Measurements from ENCODE around the gene SEMA7A.

SEMA7A gene

GRCh38 chr15:74378848-74379247 lies 54.9 kb downstream of the SEMA7A start:
- TF ChIP-seq CTCF (conservative IDR thresholded peaks at IDR 0.05), result no peak
- TF ChIP-seq ZFX (IDR thresholded peaks at IDR 0.05), result no peak
- H3K27ac ChIP-seq, result no peak overlapping the region

- TF ChIP-seq ZFX (IDR thresholded peaks at IDR 0.05) (no peak), CTCF (conservative IDR thresholded peaks at IDR 0.05) (no peak)
- H3K27ac ChIP-seq, result no peak overlapping the region
These were observed 55.7 kb downstream of the SEMA7A start for GRCh38 chr15:74377831-74378766.

- no peak overlapping the region for H3K27ac ChIP-seq
- no peak for TF ChIP-seq ZFX (IDR thresholded peaks at IDR 0.05)
- no peak for TF ChIP-seq CTCF (conservative IDR thresholded peaks at IDR 0.05)
These were observed 56.8 kb downstream of the SEMA7A start for GRCh38 chr15:74376825-74377581.

GRCh38 chr15:74376226-74376625 lies 57.5 kb downstream of the SEMA7A start:
- TF ChIP-seq CTCF (conservative IDR thresholded peaks at IDR 0.05) (no peak), ZFX (IDR thresholded peaks at IDR 0.05) (no peak)
- no peak overlapping the region for H3K27ac ChIP-seq

- H3K27ac ChIP-seq, result no peak overlapping the region
- peak; percentile 95 for TF ChIP-seq CTCF (conservative IDR thresholded peaks at IDR 0.05)
- no peak for TF ChIP-seq ZFX (IDR thresholded peaks at IDR 0.05)
These were observed 58.5 kb downstream of the SEMA7A start for GRCh38 chr15:74375303-74375693.

- TF ChIP-seq ZFX (IDR thresholded peaks at IDR 0.05), result no peak
- no peak for TF ChIP-seq CTCF (conservative IDR thresholded peaks at IDR 0.05)
- H3K27ac ChIP-seq, result peak overlapping the region; percentile 59
These were observed 59.0 kb downstream of the SEMA7A start for GRCh38 chr15:74374648-74375302.

All from C4-2B (cell line).